SK-N-SH (cell line): ENCODE measurements around the gene TUBGCP2.

Source experiments
- CTCF ChIP-seq: fragments of 200-600 bp; sonication (generic); IDR thresholded peaks from 2 replicates; pipeline ENCODE4 v1.6.1; 2017; ENCODE audit warnings: antibody characterized with exemption, mild to moderate bottlenecking, moderate library complexity
- EP300 ChIP-seq, 2 experiments: IDR thresholded peaks; 2 replicates each; pipeline versions ENCODE4 v1.4.0 to v1.6.1; 2012; ENCODE audit warnings: borderline replicate concordance in 1 of 2, low read depth in 1 of 2, low read length in 1 of 2
- FOXM1 ChIP-seq: IDR thresholded peaks from 2 replicates; pipeline ENCODE4 v1.4.0; 2012; ENCODE audit warnings: low read depth, mild to moderate bottlenecking
- GABPA ChIP-seq: IDR thresholded peaks from 2 replicates; pipeline ENCODE4 v1.4.0; 2012; ENCODE audit warnings: low read depth, mild to moderate bottlenecking
- IRF3 ChIP-seq: fragments of 150-350 bp; IDR thresholded peaks from 2 replicates; pipeline ENCODE4 v1.6.1; 2016; ENCODE audit warnings: mild to moderate bottlenecking, low read depth, low read length
- MAX ChIP-seq: IDR thresholded peaks from 2 replicates; pipeline ENCODE4 v1.4.0; 2012; ENCODE audit warnings: low read depth
- MXI1 ChIP-seq: IDR thresholded peaks from 2 replicates; pipeline ENCODE4 v1.6.1; 2012; ENCODE audit warnings: mild to moderate bottlenecking, low read depth, low read length, improper control_type of control experiment
- RCOR1 ChIP-seq: fragments of 150-350 bp; IDR thresholded peaks from 2 replicates; pipeline ENCODE4 v1.6.1; 2017; ENCODE audit warnings: antibody characterized with exemption, low read length
- SIN3A ChIP-seq: IDR thresholded peaks from 2 replicates; pipeline ENCODE4 v1.6.1; 2012; ENCODE audit warnings: low read depth, mild to moderate bottlenecking, low read length, moderate library complexity, borderline replicate concordance
- YY1 ChIP-seq: IDR thresholded peaks from 2 replicates; pipeline ENCODE4 v1.4.0; 2012; ENCODE audit warnings: low read depth, mild to moderate bottlenecking

- TF ChIP-seq EP300 (IDR thresholded peaks at IDR 0.05; ENCODE audit: borderline replicate concordance in 1 of 2, low read depth in 1 of 2, low read length in 1 of 2) (no peak), FOXM1 (no peak), CTCF (no peak), IRF3 (no peak), MAX (no peak), GABPA (no peak), RCOR1 (no peak), SIN3A (no peak), YY1 (no peak), MXI1 (no peak)
Observed at GRCh38 chr10:133248334-133248715, 60.3 kb downstream of the TUBGCP2 start.
